AG09319 (cell line): Measurements from ENCODE around the gene NUMB.

Experiments used
- DNase-seq: peaks from one replicate; pipeline ENCODE4 v3.0.0-alpha.2; 2010; ENCODE audit warnings: low read depth; ENCODE audit errors: extremely low read depth
- CTCF ChIP-seq: IDR thresholded peaks from 2 replicates; pipeline ENCODE4 v1.5.1; 2011; ENCODE audit warnings: low read depth, mild to moderate bottlenecking, inconsistent platforms, low read length, moderate library complexity

Gene NUMB

GRCh38 chr14:73249108-73249507, 209.2 kb downstream of the NUMB start:
- DNase-seq: no peak
- TF ChIP-seq CTCF: no peak

- no peak for TF ChIP-seq CTCF
- DNase-seq: no peak
Measured at GRCh38 chr14:73248108-73248868, 210.1 kb downstream of the NUMB start.

GRCh38 chr14:73246387-73247150, 211.8 kb downstream of the NUMB start:
- DNase-seq: no peak

GRCh38 chr14:73245480-73246325, 212.6 kb downstream of the NUMB start:
- no peak for DNase-seq
- no peak for TF ChIP-seq CTCF

More at GRCh38 chr14:73246387-73247150, 211.8 kb downstream of the NUMB start:
- TF ChIP-seq CTCF: no peak

GRCh38 chr14:73244541-73245290, 213.6 kb downstream of the NUMB start:
- no peak for TF ChIP-seq CTCF
- no peak for DNase-seq

- no peak for TF ChIP-seq CTCF
Measured at GRCh38 chr14:73243748-73244147, 214.6 kb downstream of the NUMB start.

More at GRCh38 chr14:73243748-73244147, 214.6 kb downstream of the NUMB start:
- no peak for DNase-seq
